GM18517 (cell line): ENCODE results near the gene RAB38.

Experiments used
- ATAC-seq: cut with Tn5 transposase; IDR thresholded peaks from one replicate; pipeline ENCODE4 v1.9.1; 2021; ENCODE audit warnings: mild to moderate bottlenecking, moderate library complexity; ENCODE audit not compliant: unreplicated experiment

RAB38 gene

DNA sequence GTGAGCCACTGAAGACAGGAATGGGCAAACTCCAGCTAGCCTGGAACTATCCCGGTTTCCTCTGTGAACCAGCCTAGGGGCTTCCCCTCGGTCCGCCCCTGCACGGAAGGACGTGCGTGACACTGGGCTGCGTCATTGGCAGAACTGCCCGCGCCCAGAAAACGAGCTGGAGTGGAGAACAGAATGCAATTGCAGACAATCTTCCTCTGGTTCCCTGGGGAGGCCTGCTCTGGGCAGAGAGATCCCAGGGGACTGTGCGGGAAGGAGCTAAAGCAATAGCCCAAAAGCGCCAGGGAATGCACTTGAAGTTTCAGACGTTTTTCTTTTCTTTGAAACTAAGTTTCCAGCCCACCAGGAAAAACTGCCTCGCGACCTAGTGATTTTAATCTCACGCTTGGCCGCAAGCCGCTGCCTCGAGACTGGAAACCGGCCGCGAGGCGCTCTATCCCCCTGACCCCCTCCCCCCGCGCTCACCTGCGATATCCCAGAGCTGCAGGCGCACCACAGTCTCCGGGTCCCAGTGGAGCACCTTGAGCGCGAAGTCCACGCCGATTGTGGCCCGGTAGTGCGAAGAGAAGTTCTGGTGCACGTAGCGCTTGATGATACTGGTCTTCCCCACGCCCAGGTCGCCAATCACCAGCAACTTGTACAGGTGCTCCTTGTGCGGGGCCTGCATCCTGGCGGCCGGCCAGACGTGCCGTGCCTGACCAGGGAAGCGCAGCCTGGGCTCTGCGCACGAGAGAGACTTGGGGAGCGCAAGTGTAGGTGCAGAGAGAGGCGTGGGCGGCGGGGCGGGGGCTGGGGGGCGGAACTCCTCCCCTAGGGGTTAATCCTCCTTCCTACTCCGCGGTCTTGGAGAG, at the start of gene RAB38:
Gene RAB38, minus strand, starts transcription at position 735 of the 860 bp plus-strand sequence. Its CDS starts 59 bp downstream, at position 676.
- peak; percentile 44 for ATAC-seq

- no peak for ATAC-seq
Observed at GRCh38 chr11:88213406-88213805, 38.2 kb upstream of the RAB38 start.

GRCh38 chr11:88212300-88212699, 37.1 kb upstream of the RAB38 start:
- ATAC-seq, result no peak

DNA sequence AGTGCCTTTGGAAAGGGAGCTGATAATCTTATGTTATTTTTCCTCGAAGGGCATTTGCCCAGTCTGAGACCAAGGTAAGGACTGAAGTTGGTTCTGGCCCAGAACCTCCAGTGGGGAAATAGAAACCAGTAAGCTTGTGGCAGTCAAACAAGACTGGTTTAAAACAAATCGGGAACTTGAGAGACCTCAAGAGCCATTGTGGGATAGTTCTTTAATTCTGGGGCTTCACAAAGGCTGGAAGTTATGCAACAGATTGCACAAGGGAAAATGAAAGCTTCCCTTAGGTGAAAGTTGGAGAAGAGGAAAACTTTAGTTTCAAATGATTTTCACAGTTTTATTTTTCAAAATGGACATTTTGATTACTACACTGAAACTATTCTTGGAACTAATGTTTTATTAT, 33.5 kb upstream of the RAB38 start:
- ATAC-seq, result no peak

GRCh38 chr11:88206751-88207150, 31.5 kb upstream of the RAB38 start:
- no peak for ATAC-seq

- ATAC-seq, result no peak
Observed at GRCh38 chr11:88204353-88204752, 29.1 kb upstream of the RAB38 start.

DNA sequence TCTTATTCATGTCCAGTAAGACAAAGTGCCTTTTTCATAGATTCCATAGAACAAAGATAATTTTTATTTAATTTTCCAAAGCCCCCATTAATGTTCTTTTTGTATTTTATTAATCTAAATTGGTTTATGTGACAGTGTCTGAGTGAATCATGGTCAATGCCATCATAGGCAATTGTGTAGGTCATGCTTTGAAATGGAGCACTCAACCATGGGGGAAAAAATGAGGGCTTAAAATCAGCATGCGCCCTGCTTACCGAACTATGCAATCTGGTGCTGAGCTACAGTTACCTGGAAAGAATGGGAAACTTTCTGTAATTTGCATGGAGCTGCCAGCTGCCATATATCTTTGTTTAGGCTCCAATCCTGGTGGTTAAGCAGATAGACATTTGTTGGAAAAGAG, 28.4 kb upstream of the RAB38 start:
- ATAC-seq, result no peak

- ATAC-seq, result no peak
Observed at GRCh38 chr11:88202498-88202897, 27.3 kb upstream of the RAB38 start.

DNA sequence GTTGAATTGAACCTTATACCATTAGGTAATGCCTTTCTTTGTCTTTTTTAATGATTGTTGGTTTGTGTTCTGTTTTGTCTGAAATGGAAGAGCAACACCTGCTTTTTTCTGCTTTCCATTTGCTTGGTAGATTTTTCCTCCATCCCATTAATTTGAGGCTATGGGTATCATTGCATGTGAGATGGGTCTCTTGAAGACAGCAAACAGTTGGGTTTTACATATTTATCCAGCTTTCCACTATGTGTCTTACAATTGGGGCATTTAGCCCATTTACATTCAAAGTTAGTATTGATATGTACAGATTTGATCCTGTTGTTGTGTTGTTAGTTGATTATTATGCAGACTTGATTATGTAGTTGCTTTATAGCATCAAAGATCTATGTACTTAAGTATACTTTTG, 21.1 kb upstream of the RAB38 start:
- no peak for ATAC-seq

- ATAC-seq, result no peak
Observed at GRCh38 chr11:88195908-88196307, 20.7 kb upstream of the RAB38 start.

DNA sequence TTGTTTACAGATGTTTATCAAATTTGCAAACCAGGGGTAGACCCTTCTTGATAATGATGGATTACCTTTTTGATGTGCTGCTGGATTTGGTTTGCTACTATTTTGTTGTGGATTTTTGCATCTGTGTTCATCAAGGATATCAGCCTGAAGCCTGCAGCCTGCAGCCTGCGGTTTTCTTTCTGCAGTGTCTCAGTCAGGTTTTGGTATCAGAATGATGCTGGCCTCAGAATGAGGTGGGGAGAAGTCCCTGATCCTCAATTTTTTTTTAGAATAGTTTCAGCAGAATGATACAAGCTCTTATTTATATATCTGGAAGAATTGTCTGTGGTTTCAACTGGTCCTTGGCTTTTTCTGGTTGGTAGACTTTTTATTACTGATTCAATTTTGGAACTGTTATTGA, 19.7 kb upstream of the RAB38 start:
- peak; percentile 69 for ATAC-seq

DNA sequence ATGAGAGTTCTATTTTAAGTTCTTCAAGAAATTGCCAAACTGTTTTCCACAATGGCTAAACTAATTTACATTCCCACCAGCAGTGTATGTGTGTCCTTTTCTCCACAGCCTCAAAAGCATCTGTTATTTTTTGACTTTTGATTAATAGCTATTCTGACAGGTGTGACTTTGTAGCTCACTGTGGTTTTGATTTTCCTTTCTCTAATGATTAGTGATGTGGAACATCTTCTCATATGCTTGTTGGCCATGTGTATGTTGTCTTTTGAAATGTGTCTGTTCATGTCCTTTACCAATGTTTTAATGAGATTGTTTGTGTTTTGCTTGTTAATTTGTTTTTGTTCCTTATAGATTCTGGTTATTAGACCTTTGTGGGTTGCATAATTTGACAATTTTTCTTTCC, 18.0 kb upstream of the RAB38 start:
- no peak for ATAC-seq

- no peak for ATAC-seq
Observed at GRCh38 chr11:88188932-88189253, 13.7 kb upstream of the RAB38 start.

GRCh38 chr11:88188251-88188931, 13.1 kb upstream of the RAB38 start:
- ATAC-seq, result no peak

- ATAC-seq, result no peak
Observed at GRCh38 chr11:88183233-88183632, 8.0 kb upstream of the RAB38 start.

DNA sequence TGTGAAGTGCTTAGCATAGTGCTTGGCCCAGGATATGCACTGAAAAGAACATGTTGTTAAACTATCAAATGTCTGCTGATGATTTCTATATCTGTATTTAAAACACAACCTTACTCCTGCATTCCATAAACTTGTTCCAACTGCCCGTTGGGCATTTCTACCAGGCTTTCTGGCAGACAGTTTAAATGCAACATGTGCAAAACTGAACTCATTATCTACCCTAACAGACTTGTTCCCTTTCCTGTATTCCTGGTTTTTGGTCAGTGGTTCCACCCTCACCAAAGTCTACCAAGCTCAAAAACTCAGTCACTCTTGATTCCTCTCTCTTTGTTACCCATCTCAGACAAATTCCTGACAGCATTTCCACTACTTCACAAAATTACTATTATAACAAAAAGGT, 6.5 kb upstream of the RAB38 start:
- ATAC-seq, result no peak

GRCh38 chr11:88179971-88180629, 4.9 kb upstream of the RAB38 start:
- peak; percentile 41 for ATAC-seq

GRCh38 chr11:88179141-88179540, 3.9 kb upstream of the RAB38 start:
- peak; percentile 66 for ATAC-seq

- ATAC-seq, result no peak
Observed at GRCh38 chr11:88178191-88178590, 2.9 kb upstream of the RAB38 start.

DNA sequence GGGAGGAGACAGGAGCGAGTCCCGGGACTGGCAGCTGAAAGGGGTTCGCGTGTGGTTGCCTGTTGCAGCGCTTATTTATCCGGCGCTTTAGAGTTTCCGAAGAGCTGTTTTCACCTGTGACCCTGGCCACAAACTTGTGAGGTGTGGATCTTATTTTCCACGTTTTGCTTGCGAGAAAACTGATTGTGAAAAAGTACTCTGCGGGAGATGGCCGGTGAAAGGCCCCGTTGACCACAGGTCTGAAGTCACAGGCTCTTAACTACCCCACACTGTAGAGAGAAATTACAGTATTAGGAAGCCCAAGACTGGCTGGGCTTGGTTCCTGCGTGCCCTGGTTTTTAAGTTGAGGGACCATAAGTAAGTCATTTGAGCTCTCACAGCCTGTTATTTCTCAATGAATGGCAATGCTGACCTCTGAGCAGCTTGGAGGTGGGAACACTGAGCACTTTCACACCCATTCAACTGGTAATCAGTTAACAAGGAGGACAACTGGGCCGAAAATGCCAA, 379 bp upstream of the RAB38 start:
- ATAC-seq, result no peak

- ATAC-seq, result no peak
Observed at GRCh38 chr11:88173956-88174355, 1.3 kb downstream of the RAB38 start.

DNA sequence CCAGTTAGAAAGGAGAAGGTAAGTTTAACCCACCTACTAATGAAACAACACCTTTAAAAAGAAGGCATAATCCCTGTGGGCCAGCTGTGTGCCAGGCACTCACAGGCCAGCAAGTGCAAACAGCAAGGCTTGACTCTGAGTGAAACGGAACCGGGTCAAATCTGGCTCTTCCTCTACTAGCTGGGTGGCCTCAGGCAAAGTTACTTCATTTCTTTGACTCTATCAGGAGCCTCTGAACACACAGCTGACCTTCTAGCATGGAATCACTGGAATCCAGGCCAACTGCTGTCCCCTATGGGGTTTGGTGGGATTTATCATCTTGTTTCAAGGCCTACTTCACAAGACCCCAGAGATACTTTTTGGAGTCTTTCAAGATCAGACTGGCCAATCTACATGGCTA, 3.3 kb downstream of the RAB38 start:
- ATAC-seq, result no peak
